MCF 10A (cell line): Measurements from ENCODE around the gene EHMT1. TPM values are rescaled to one million over a fixed set of nuclear protein-coding genes. Genes with fewer than 3 reads are reported as not detected.

ENCODE experiments used
- BruUV-seq: library from RNA; stranded (reverse); fragments of 400-500 nt; replicated peaks from 2 replicates; lab custom pipeline; 2021; lab: Mats Ljungman, UMichigan
- CTCF ChIA-PET: fragments of 300-600 bp; sonication (Branson Sonifier 250); formaldehyde crosslinking; extraction: SDS; loops from one replicate; lab custom pipeline; 2021; ENCODE audit warnings: antibody characterized with exemption, inconsistent platforms; lab: Yijun Ruan, JAX
- POLR2A ChIA-PET: fragments of 300-600, 350-650 bp; sonication (Branson Sonifier 250); formaldehyde crosslinking; extraction: SDS; loops from one replicate; lab custom pipeline; 2020; ENCODE audit warnings: antibody characterized with exemption, inconsistent platforms; lab: Yijun Ruan, JAX
- DNase-seq: peaks from one replicate; pipeline ENCODE4 v3.0.0-alpha.2; 2018; ENCODE audit not compliant: unreplicated experiment
- H3K27ac Mint-ChIP-seq: one replicate; pipeline ENCODE4 v1.8.0; 2022; ENCODE audit warnings: mild to moderate bottlenecking, low read depth, mixed read lengths; ENCODE audit not compliant: unreplicated experiment
- H3K27me3 Mint-ChIP-seq: one replicate; pipeline ENCODE4 v1.8.0; 2022; ENCODE audit warnings: mixed read lengths; ENCODE audit not compliant: insufficient read depth, unreplicated experiment
- H3K36me3 Mint-ChIP-seq: one replicate; pipeline ENCODE4 v1.8.0; 2022; ENCODE audit warnings: mild to moderate bottlenecking, moderate library complexity, mixed read lengths; ENCODE audit not compliant: insufficient read depth, unreplicated experiment
- H3K4me1 Mint-ChIP-seq: one replicate; pipeline ENCODE4 v1.8.0; 2022; ENCODE audit warnings: mixed read lengths; ENCODE audit not compliant: insufficient read depth, unreplicated experiment
- H3K4me3 Mint-ChIP-seq: one replicate; pipeline ENCODE4 v1.8.0; 2022; ENCODE audit warnings: mild to moderate bottlenecking, moderate library complexity, mixed read lengths; ENCODE audit not compliant: unreplicated experiment
- H3K9me3 Mint-ChIP-seq: one replicate; pipeline ENCODE4 v1.8.0; 2022; ENCODE audit warnings: mixed read lengths; ENCODE audit not compliant: unreplicated experiment
- intact Hi-C: fragments of 100-400 bp; cut with micrococcal nuclease; formaldehyde crosslinking; loops from 2 replicates; pipeline ENCODE4 v1.14.1; 2022
- total RNA-seq: library from RNA; stranded (reverse); gene quantifications from 2 replicates; pipeline ENCODE4 v1.2.3, GENCODE V29; 2022
- TF ChIP-seq, protein P1 (sequence below): fragments of 200-600 bp; IDR thresholded peaks from one replicate; pipeline ENCODE4 v1.8.0; 2022; ENCODE audit warnings: antibody characterized with exemption, mild to moderate bottlenecking; ENCODE audit not compliant: unreplicated experiment

The EHMT1 gene
- total RNA-seq, 1 experiment from 2014 or later = 79.7 TPM

DNA sequence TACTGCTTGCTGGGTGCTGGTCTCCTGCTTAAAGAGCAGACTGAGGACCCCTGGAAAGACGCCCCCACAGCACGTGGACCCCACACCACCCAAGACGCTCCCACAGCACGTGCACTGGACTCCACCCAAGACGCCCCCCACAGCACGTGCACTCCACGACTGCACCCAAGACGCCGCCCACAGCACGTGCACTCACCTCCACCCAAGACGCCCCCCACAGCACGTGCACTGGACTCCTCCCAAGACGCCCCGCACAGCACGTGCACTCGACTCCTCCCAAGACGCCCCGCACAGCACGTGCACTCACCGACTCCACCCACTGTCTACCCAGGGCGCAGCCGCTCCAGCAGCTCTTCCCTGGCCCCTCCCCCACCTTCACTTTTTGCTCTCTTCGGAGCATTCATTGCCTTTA, 50.5 kb downstream of the EHMT1 start:
- H3K4me3 Mint-ChIP-seq = no peak overlapping the region

DNA sequence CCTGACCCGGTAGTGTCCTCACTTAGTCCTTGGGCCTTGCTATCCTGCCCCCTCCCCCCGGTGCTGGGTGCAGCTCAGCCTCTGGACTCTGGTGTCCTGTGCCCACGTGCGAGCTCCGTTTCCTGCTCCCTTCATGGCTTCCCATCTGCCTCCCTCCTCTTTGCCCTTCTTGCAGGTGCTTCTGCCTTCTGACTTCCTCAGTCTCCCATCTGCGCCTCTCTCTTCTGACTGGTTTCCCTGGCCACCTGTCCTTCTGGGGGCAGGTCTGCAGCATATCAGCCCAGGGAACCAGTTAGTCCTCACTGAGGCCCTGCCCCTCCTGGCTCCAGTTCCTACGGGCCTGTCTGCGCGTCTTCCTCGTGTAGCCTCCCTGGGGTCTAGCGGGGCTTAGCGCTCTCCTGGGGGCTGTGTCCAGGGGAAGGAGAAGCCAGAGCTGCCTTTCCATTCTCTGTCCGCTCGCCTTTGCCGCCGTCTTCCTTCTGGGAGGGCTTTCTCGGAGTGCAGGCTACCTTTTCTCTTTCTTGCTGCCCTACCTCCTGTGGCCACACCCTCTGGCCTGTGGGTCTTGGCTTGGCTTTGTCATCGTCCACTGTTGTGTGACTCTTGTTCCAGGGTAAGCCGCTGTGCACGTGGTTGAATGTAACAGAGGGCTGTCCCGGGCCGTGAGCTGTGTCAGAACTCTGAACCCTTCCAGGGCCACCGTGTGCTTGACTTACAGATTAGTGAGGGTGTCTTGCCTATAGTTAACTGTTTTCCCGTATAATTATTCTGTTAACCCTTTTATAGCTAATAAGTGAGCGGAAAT, 51.8 kb downstream of the EHMT1 start:
- Mint-ChIP-seq H3K4me3 (no peak overlapping the region), H3K4me1 (peaks cover 22% of the 10 kb centered on the region), H3K36me3 (peaks cover 48% of the 10 kb centered on the region), H3K27ac (peak overlapping the region; percentile 13), H3K27me3 (no peaks in the 10 kb centered on the region), H3K9me3 (no peaks in the 10 kb centered on the region)
- CTCF ChIA-PET = interaction anchor here (0.6 to 1.2 kb wide), 4 partner anchors 37 to 195 kb away, joined by 3 read pairs; no protein-coding TSS in a partner anchor
- DNase-seq = no peak
- no TSS peak for BruUV-seq
- POLR2A ChIA-PET = interaction anchor here (0.9 to 1.1 kb wide), 2 partner anchors 52 to 87 kb away, joined by 3 to 4 read pairs; partner anchors contain the start of gene EHMT1
- intact Hi-C loops = loop anchor here (5.0 kb wide), 1 partner anchor 102 kb away; no protein-coding TSS in a partner anchor
- TF ChIP-seq, protein P1, sequence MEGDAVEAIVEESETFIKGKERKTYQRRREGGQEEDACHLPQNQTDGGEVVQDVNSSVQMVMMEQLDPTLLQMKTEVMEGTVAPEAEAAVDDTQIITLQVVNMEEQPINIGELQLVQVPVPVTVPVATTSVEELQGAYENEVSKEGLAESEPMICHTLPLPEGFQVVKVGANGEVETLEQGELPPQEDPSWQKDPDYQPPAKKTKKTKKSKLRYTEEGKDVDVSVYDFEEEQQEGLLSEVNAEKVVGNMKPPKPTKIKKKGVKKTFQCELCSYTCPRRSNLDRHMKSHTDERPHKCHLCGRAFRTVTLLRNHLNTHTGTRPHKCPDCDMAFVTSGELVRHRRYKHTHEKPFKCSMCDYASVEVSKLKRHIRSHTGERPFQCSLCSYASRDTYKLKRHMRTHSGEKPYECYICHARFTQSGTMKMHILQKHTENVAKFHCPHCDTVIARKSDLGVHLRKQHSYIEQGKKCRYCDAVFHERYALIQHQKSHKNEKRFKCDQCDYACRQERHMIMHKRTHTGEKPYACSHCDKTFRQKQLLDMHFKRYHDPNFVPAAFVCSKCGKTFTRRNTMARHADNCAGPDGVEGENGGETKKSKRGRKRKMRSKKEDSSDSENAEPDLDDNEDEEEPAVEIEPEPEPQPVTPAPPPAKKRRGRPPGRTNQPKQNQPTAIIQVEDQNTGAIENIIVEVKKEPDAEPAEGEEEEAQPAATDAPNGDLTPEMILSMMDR = no peak

More for the DNA sequence above, 50.5 kb downstream of the EHMT1 start:
- Mint-ChIP-seq H3K36me3 (peaks cover 60% of the 10 kb centered on the region), H3K27me3 (no peaks in the 10 kb centered on the region), H3K9me3 (no peaks in the 10 kb centered on the region), H3K4me1 (peaks cover 22% of the 10 kb centered on the region), H3K27ac (no peak overlapping the region)
- TF ChIP-seq, protein P1 = no peak
- no TSS peak for BruUV-seq
- DNase-seq = no peak
- CTCF ChIA-PET = interaction anchor here (0.7 kb wide), 1 partner anchor 26 kb away, joined by 3 read pairs; no protein-coding TSS in a partner anchor
- intact Hi-C loops = no loop called here
- POLR2A ChIA-PET = no interaction called here

DNA sequence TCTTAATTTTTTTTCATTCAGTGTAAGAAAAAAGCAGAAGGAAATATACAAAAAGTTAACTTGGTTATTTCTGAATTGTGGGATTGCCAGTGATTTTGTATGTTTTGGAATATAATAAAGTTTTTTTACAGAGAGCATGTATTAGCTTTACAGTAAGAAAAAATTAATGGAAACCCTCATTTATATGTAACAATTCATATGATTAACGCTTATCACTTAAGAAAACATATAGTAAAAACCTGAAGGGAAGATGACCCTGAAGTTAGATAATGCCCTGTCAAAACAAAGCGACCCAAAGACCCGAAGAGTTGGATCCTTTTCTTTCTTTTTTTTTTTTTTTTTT, 52.4 kb downstream of the EHMT1 start:
- no peak for DNase-seq
- Mint-ChIP-seq H3K9me3 (no peaks in the 10 kb centered on the region), H3K27ac (no peak overlapping the region), H3K36me3 (peaks cover 42% of the 10 kb centered on the region), H3K4me1 (peaks cover 22% of the 10 kb centered on the region), H3K27me3 (no peaks in the 10 kb centered on the region), H3K4me3 (no peak overlapping the region)
- ChIA-PET POLR2A (interaction anchor here (0.9 to 1.1 kb wide), 2 partner anchors 52 to 87 kb away, joined by 3 to 4 read pairs; partner anchors contain the start of gene EHMT1), CTCF (interaction anchor here (0.5 to 1.2 kb wide), 6 partner anchors 8 to 385 kb away, joined by 3 read pairs; no protein-coding TSS in a partner anchor)
- TF ChIP-seq, protein P1 = no peak
- BruUV-seq = no TSS peak
- intact Hi-C loops = loop anchor here (5.0 kb wide), 1 partner anchor 101 kb away; no protein-coding TSS in a partner anchor

- POLR2A ChIA-PET = interaction anchor here (1.1 kb wide), 1 partner anchor 86 kb away, joined by 3 read pairs; no protein-coding TSS in a partner anchor
- TF ChIP-seq, protein P1 = no peak
- CTCF ChIA-PET = interaction anchor here (0.5 to 1.2 kb wide), 4 partner anchors 9 to 385 kb away, joined by 3 read pairs; no protein-coding TSS in a partner anchor
- no peak for DNase-seq
- H3K4me3 Mint-ChIP-seq = no peak overlapping the region
- peaks cover 38% of the 10 kb centered on the region for H3K36me3 Mint-ChIP-seq
- H3K27ac Mint-ChIP-seq = no peak overlapping the region
- H3K9me3 Mint-ChIP-seq = no peaks in the 10 kb centered on the region
- H3K4me1 Mint-ChIP-seq = peaks cover 22% of the 10 kb centered on the region
- intact Hi-C loops = loop anchor here (5.0 kb wide), 1 partner anchor 101 kb away; no protein-coding TSS in a partner anchor
- BruUV-seq = no TSS peak
- H3K27me3 Mint-ChIP-seq = no peaks in the 10 kb centered on the region
These were observed 52.9 kb downstream of the EHMT1 start for GRCh38 chr9:137671721-137672120.
